IPS-11a (cell line): Measurements from ENCODE around the gene RBBP8NL.

Experiments
- H3K4me3 ChIP-seq: one replicate; pipeline ENCODE4 v1.5.1; 2013; ENCODE audit warnings: low read depth, low read length, control low read depth

The RBBP8NL gene, protein sequence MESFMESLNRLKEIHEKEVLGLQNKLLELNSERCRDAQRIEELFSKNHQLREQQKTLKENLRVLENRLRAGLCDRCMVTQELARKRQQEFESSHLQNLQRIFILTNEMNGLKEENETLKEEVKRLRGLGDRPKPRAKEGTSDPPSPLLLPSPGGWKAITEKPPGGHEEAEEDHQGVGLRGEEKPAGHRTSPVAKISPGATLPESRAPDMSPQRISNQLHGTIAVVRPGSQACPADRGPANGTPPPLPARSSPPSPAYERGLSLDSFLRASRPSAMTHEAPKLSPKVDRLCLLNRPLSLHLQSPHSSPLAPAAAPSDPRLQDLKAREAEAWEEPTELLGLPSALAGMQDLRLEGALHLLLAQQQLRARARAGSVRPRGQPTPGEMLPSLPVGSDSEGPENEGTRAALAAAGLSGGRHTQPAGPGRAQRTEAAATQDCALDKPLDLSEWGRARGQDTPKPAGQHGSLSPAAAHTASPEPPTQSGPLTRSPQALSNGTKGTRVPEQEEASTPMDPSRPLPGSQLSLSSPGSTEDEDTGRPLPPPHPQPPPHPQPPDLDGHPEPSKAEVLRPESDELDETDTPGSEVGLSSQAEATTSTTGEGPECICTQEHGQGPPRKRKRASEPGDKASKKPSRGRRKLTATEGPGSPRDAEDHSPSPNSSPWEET

GRCh38 chr20:62427172-62428001, at the start of gene RBBP8NL:
RBBP8NL (minus strand) TSS chr20:62427539; CDS start chr20:62419647, 7,892 bp downstream.
- no peak within 1 kb of the TSS for H3K4me3 ChIP-seq

- H3K4me3 ChIP-seq: no peak overlapping the region
Measured at GRCh38 chr20:62476056-62476838, 48.9 kb upstream of the RBBP8NL start.

DNA sequence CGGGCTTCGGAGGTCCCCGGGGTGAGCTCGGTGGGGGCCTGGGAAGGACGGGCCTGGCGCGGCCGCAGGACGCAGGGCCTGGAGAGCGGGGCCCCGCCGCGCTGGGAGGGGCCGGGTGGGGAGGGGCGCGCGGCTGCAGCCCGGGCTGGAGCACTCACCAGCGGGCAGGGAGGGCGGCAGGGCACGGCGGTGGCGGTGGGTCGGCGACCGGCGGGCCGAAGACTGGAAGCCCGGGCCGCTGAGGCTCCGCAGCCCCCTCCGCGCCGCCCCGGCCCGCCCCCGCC, 48.4 kb upstream of the RBBP8NL start, which contains the start of gene GATA5:
Gene GATA5, minus strand, starts transcription at position 224 of the 284 bp plus-strand sequence. CDS start 474 bp downstream, outside the sequence.
- peak within 1 kb of the TSS; percentile 33 for H3K4me3 ChIP-seq

DNA sequence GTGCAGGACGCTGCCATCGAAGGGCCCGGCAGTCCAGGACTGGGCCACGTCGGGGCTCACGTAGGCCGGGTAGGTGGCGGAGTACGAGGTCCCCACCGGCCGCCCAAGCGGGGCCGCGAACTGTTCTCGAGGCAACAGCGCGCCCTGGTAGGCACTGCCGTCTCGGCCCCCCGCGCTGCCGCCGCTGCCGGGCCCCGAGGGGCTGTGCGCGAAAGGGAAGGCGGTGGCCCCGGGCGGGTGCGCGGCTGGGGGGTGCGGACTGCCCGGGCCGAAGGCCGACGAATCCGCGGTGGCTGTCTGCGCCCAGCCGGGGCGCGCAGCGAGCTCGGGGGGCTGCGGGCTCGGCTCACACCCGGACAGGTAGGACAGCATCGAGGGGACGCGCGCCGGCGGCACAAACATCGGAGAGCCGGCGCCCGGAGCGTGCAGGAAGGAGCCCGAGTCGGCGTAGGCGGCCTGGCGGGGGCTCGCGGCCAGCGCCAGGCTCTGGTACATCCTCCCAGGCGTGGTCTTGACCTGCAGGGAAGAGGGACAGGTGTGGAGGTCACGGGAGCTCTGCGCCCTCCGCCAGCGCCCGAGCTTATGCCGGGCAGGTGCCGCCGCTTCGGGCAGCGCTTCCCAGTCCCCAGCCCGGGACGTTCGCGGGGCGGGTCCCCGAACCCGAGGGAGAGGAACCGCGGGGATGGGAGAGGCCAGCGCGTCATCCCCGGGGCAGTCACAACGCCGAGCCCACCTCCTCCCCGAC, 47.9 kb upstream of the RBBP8NL start:
- H3K4me3 ChIP-seq: peak overlapping the region; percentile 33

- no peak overlapping the region for H3K4me3 ChIP-seq
Measured at GRCh38 chr20:62474604-62475026, 47.3 kb upstream of the RBBP8NL start.

DNA sequence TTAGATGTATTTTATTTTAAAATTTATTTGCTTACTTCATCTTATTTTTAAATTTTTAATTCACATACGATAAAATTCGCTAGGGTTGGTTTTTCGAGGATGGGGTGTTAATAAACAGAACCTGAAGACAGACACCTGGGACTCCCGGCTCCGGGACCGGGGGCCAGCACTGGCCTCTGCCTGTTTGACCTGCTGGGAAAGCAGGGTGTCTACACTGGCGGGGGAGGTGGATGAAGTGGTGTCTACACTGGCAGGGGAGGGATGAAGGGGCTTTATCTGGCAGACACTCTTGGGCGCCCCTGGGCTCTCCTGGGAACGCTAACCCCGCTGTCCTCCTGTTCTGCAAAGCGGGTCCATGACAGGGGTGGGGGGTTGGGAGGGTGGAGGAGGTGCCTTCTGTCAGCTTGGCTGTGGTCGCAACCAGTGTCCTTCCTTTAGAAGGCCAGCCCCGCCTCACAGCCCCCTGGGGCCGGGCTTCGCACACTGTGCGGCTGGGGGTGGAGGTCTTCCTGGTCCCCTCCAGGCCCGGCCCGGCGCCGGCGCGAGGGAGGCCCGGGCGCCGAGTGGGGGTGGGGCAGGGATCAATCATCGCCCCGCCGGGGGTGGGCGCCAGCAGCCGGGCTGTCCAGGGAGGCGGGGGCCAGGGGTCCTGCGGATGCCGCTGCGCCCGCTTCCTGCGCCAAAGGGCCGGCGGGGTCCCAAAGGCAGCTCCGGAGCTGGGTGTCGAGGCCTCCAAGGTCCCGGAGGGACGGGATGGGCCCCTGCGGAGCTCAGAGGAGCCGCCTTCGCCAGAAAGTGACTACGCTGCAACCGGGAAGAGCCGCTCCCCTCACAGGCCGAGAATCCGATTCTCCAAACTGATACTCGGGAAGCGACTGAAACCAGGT, 46.6 kb upstream of the RBBP8NL start:
- H3K4me3 ChIP-seq: no peak overlapping the region

DNA sequence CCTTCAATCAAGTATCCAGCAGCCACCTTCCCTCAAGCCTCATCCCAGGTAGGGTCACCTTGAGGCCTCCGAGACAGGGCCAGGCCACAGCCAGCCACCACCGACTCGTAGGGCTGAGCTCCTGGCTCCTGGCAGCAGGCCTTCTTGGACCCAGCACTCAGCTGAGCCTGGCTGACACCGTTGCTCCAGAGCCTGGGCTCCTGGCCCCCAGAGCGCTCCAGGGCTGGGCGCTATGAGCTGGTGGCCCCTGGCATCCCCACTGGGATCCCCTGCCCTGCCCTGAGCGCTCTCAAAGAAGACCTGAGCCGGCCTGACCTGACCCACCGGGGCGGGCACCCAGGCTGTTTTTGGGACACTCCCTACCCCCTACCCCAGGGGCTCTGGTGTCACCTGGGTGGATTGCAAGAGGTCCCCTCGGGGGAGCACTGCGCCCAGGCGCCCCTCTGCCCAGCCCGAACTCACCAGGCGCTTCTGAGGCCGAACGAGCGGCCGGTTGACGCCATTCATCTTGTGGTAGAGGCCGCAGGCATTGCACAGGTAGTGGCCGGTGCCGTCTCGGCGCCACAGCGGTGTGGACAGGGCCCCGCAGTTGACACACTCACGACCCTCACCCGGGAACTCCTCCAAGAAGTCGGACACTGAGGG, 45.7 kb upstream of the RBBP8NL start:
- H3K4me3 ChIP-seq: no peak overlapping the region

DNA sequence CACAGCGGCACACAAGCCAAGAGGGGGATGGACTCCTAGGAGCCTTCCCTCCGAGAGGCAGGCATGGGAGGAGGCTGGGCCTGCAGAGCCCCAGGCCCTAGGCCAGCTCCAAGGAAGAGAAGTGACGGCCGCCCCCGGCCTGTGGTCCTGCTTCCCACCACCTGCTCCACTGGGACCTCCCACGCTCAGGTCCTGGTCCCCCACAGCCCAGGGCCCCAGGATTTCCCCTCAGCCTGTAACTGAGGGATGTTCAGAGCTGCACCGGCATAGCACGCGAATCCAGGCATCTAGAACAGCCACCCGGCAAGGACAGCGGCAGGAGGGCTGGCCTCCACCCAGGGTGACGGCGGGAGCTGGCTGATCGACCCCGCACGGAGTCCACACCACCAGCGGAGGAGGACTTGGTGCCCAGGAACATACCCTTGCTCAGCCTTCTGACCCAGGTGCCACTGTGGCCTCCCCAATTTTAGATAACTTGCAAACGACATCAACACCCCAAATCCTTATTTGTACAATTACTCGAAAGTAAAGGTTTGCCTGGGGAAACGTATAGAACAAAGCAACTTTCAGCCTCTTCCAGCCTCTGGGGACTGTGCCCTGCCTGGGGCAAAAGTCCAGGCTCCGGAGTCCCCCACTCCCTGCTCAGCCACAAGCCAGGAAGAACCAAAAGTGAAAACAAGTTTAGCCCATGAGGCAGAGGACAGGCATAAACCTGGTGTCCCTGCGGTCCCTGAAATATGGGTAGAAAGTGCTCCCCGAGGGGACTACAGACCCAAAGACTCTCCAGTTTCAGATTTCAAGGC, 45.0 kb upstream of the RBBP8NL start:
- H3K4me3 ChIP-seq: no peak overlapping the region

DNA sequence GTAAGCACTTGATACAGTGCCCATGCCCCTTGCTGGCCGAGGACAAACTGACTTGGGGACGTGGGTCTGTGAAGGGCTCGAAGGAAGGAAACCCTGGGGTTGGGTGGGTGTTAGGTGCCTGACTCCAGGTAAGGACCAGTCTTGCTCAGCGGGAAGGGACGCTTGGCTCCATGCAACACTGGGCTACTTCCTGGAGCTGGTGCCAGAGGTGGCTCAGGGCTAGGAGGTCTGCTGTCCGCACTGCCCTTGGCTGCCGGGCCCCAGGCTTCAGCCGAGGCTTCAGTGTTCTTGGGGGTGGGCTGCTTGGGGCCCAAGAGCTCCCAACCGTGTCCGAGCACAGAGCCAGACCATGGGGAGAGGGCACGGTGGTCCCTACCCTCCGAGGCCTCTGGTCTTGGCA, 43.1 kb upstream of the RBBP8NL start:
- H3K4me3 ChIP-seq: no peak overlapping the region

- H3K4me3 ChIP-seq: no peak overlapping the region
Measured at GRCh38 chr20:62470001-62470400, 42.7 kb upstream of the RBBP8NL start.

DNA sequence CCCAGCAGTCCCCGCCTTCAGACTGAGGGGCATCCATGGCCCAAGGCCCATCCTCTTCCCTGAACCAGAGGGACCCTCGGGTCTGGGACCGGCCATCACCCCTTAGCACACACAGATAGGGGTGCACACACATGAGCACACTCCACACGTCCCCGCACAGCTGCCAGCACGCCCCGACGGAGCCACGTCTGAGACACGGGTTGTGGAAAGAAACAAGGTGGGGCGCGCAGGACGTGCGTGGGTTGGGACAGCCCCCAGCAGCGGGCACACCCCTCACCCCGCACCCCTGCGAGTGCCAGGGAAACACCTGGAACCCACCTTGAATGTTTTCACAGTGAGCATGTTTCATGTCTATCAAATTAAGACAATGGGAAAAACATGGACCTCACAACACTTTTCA, 42.0 kb upstream of the RBBP8NL start:
- H3K4me3 ChIP-seq: no peak overlapping the region

DNA sequence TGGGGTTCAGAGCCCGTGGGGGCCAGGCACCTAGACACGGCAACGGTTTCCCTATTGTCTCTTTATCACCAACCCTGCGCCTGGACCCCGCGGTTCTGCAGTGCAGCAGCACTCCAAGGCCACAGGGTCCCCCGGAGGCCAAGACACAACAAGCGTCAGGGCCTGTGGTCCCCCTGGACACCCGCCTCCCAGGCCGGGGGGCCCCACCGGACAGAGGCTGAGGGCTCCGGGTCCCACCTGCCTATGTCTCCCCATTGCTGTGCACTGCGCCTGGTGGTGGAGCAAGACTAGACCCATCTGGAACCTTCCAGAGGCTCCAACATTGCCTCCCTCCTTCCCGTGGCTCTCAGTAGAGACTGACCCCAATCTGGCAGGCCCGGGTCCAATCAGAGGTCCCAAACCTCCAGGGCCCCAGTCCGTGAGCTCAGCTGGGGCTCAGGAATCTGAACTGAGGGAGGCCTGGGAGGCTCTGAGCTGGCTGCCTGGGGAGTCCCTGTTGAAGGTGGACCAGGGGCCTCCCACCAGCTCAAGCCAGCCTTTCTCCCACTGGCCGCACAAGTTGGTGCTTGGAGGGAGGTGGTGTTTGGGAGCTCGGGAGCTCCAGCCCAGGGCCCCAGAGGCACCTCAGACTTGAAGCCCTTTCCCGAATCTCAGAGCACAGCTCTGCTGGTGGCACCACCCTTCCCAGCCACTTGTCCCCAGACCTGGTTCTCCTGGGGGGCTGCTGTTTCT, 39.6 kb upstream of the RBBP8NL start:
- no peak overlapping the region for H3K4me3 ChIP-seq

DNA sequence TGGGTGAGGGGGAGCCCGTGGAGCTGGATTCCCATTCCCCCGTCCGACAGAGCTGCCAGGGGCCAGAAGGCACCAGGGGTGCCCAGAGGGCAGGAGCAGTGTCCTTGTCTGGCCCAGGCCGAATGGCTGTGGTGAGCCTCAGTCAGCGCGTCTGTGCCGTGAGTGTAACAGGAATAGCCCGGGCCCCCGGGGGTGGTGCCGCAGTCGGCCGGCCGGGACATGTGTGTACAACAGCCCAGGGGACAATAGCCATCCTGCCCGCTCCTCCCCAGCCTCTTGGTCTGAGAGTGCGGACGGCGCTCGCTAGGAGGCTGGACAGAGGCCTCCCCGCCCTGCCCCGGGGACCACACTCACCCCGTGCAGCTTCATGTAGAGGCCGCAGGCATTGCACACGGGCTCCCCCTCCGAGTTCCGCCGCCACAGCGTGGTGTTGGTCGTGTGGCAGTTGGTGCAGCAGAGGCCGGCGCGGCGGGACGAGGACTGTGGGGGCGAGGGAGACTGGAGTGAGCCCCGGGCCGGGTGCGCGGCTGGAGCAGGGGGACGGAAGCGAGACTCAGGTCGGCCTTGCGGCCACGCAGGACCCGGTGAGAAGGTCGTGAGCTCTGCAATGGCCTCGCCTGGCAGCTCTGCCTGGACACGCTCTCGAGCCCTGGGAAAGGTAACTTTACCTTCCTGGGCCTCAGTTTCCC, 38.9 kb upstream of the RBBP8NL start:
- H3K4me3 ChIP-seq: no peak overlapping the region

GRCh38 chr20:62464990-62465389, 37.7 kb upstream of the RBBP8NL start:
- no peak overlapping the region for H3K4me3 ChIP-seq

GRCh38 chr20:62464425-62464770, 37.1 kb upstream of the RBBP8NL start:
- no peak overlapping the region for H3K4me3 ChIP-seq

- H3K4me3 ChIP-seq: no peak overlapping the region
Measured at GRCh38 chr20:62463651-62464424, 36.5 kb upstream of the RBBP8NL start.
